ENCODE data around the gene HSD11B1L. TPM values are rescaled to one million over a fixed set of nuclear protein-coding genes. Genes with fewer than 3 reads are reported as not detected.

Gene HSD11B1L
- total RNA-seq, 1 donor from 2014 or later = 11.8 TPM

- no peak overlapping the region for H3K4me3 Mint-ChIP-seq (ENCODE audit: unreplicated experiment)
- no peak for DNase-seq (ENCODE audit: low spot score)
- TF ChIP-seq CTCF (IDR thresholded peaks at IDR 0.05; ENCODE audit: unreplicated experiment) = no peak
- no peak overlapping the region for H3K27ac Mint-ChIP-seq (ENCODE audit: unreplicated experiment)
- peaks cover 18% of the 10 kb centered on the region for H3K36me3 Mint-ChIP-seq (ENCODE audit: low read depth, unreplicated experiment)
- no peaks in the 10 kb centered on the region for H3K4me1 Mint-ChIP-seq (ENCODE audit: unreplicated experiment)
- H3K27me3 Mint-ChIP-seq (ENCODE audit: unreplicated experiment) = peaks cover 1% of the 10 kb centered on the region
- no peaks in the 10 kb centered on the region for H3K9me3 Mint-ChIP-seq (ENCODE audit: unreplicated experiment)
Observed at GRCh38 chr19:5707576-5708575, 27.0 kb downstream of the HSD11B1L start.

GRCh38 chr19:5711025-5711424, 30.2 kb downstream of the HSD11B1L start:
- DNase-seq (ENCODE audit: low spot score) = no peak
- TF ChIP-seq CTCF (IDR thresholded peaks at IDR 0.05; ENCODE audit: unreplicated experiment) = no peak
- H3K4me3 Mint-ChIP-seq (ENCODE audit: unreplicated experiment) = no peak overlapping the region
- peaks cover 15% of the 10 kb centered on the region for H3K36me3 Mint-ChIP-seq (ENCODE audit: low read depth, unreplicated experiment)
- no peak overlapping the region for H3K27ac Mint-ChIP-seq (ENCODE audit: unreplicated experiment)
- H3K4me1 Mint-ChIP-seq (ENCODE audit: unreplicated experiment) = no peaks in the 10 kb centered on the region
- no peaks in the 10 kb centered on the region for H3K9me3 Mint-ChIP-seq (ENCODE audit: unreplicated experiment)
- no peaks in the 10 kb centered on the region for H3K27me3 Mint-ChIP-seq (ENCODE audit: unreplicated experiment)

- no peak for TF ChIP-seq CTCF (IDR thresholded peaks at IDR 0.05; ENCODE audit: unreplicated experiment)
- Mint-ChIP-seq H3K4me3 (ENCODE audit: unreplicated experiment) (no peak overlapping the region), H3K9me3 (ENCODE audit: unreplicated experiment) (no peaks in the 10 kb centered on the region), H3K36me3 (ENCODE audit: low read depth, unreplicated experiment) (peaks cover 11% of the 10 kb centered on the region), H3K4me1 (ENCODE audit: unreplicated experiment) (no peaks in the 10 kb centered on the region), H3K27me3 (ENCODE audit: unreplicated experiment) (no peaks in the 10 kb centered on the region), H3K27ac (ENCODE audit: unreplicated experiment) (no peak overlapping the region)
- no peak for DNase-seq (ENCODE audit: low spot score)
Observed at GRCh38 chr19:5711713-5712161, 30.9 kb downstream of the HSD11B1L start.

GRCh38 chr19:5713228-5713627, 32.4 kb downstream of the HSD11B1L start:
- no peak for TF ChIP-seq CTCF (IDR thresholded peaks at IDR 0.05; ENCODE audit: unreplicated experiment)
- Mint-ChIP-seq H3K9me3 (ENCODE audit: unreplicated experiment) (no peaks in the 10 kb centered on the region), H3K4me1 (ENCODE audit: unreplicated experiment) (peaks cover 3% of the 10 kb centered on the region), H3K4me3 (ENCODE audit: unreplicated experiment) (no peak overlapping the region), H3K27me3 (ENCODE audit: unreplicated experiment) (no peaks in the 10 kb centered on the region), H3K36me3 (ENCODE audit: low read depth, unreplicated experiment) (peaks cover 8% of the 10 kb centered on the region), H3K27ac (ENCODE audit: unreplicated experiment) (no peak overlapping the region)
- DNase-seq (ENCODE audit: low spot score) = no peak

GRCh38 chr19:5714816-5715215, 34.0 kb downstream of the HSD11B1L start:
- Mint-ChIP-seq H3K4me1 (ENCODE audit: unreplicated experiment) (peaks cover 13% of the 10 kb centered on the region), H3K4me3 (ENCODE audit: unreplicated experiment) (no peak overlapping the region), H3K36me3 (ENCODE audit: low read depth, unreplicated experiment) (peaks cover 13% of the 10 kb centered on the region), H3K9me3 (ENCODE audit: unreplicated experiment) (no peaks in the 10 kb centered on the region), H3K27ac (ENCODE audit: unreplicated experiment) (no peak overlapping the region), H3K27me3 (ENCODE audit: unreplicated experiment) (peaks cover 8% of the 10 kb centered on the region)
- DNase-seq (ENCODE audit: low spot score) = no peak
- no peak for TF ChIP-seq CTCF (IDR thresholded peaks at IDR 0.05; ENCODE audit: unreplicated experiment)
